GM18499 (cell line): ENCODE measurements around the gene KCNA1.

Experiments used
- ATAC-seq: cut with Tn5 transposase; IDR thresholded peaks from one replicate; pipeline ENCODE4 v1.9.1; 2021; ENCODE audit warnings: moderate number of reproducible peaks; ENCODE audit not compliant: insufficient read depth, unreplicated experiment

KCNA1 gene

GRCh38 chr12:4958697-4959375, 49.1 kb downstream of the KCNA1 start:
- ATAC-seq, result no peak

- no peak for ATAC-seq
Measured at GRCh38 chr12:4959381-4959780, 49.7 kb downstream of the KCNA1 start.

GRCh38 chr12:4960030-4960429, 50.3 kb downstream of the KCNA1 start:
- no peak for ATAC-seq

GRCh38 chr12:4960547-4960946, 50.8 kb downstream of the KCNA1 start:
- ATAC-seq, result no peak

- no peak for ATAC-seq
Measured at GRCh38 chr12:4961311-4961710, 51.6 kb downstream of the KCNA1 start.

- ATAC-seq, result no peak
Measured at GRCh38 chr12:4962539-4963486, 53.1 kb downstream of the KCNA1 start.
